Endothelial cell (in vitro differentiated cells): ENCODE data around the gene GAA. TPM values are rescaled to one million over a fixed set of nuclear protein-coding genes. Genes with fewer than 3 reads are reported as not detected.

ENCODE experiments used
- DNase-seq: peaks from one replicate; pipeline ENCODE4 v3.0.0; 2021; ENCODE audit warnings: low spot score
- H3K27ac Mint-ChIP-seq: one replicate; pipeline ENCODE4 v1.8.0; 2021; ENCODE audit warnings: mixed read lengths, inconsistent platforms; ENCODE audit not compliant: unreplicated experiment
- H3K27me3 Mint-ChIP-seq: one replicate; pipeline ENCODE4 v1.8.0; 2021; ENCODE audit warnings: mild to moderate bottlenecking, moderate library complexity, mixed read lengths, inconsistent platforms; ENCODE audit not compliant: unreplicated experiment
- H3K36me3 Mint-ChIP-seq: one replicate; pipeline ENCODE4 v1.8.0; 2021; ENCODE audit warnings: mild to moderate bottlenecking, low read depth, mixed read lengths, inconsistent platforms; ENCODE audit not compliant: unreplicated experiment
- H3K4me1 Mint-ChIP-seq: one replicate; pipeline ENCODE4 v1.8.0; 2021; ENCODE audit warnings: mild to moderate bottlenecking, mixed read lengths, inconsistent platforms; ENCODE audit not compliant: unreplicated experiment
- H3K4me3 Mint-ChIP-seq: one replicate; pipeline ENCODE4 v1.8.0; 2021; ENCODE audit warnings: mild to moderate bottlenecking, mixed read lengths, inconsistent platforms; ENCODE audit not compliant: unreplicated experiment
- H3K9me3 Mint-ChIP-seq: one replicate; pipeline ENCODE4 v1.8.0; 2021; ENCODE audit warnings: mixed read lengths, inconsistent platforms; ENCODE audit not compliant: unreplicated experiment
- CTCF ChIP-seq: fragments of 200-600 bp; sonication (generic); IDR thresholded peaks from one replicate; pipeline ENCODE4 v1.5.0; 2021; ENCODE audit warnings: antibody characterized with exemption; ENCODE audit not compliant: unreplicated experiment
- total RNA-seq: library from RNA; stranded (reverse); fragmentation: NEBNext Ultra II Directional; extraction: Animal tissue kit (Norgen Biotek cat#: 25700); gene quantifications from one replicate; pipeline ENCODE4 v1.2.1, GENCODE V29; 2021; ENCODE audit not compliant: unreplicated experiment

Gene GAA
- total RNA-seq, 1 donor from 2014 or later, result 93.0 TPM

GRCh38 chr17:80160536-80160935 is 59.2 kb downstream of the GAA start:
- no peak for DNase-seq
- no peak overlapping the region for H3K27ac Mint-ChIP-seq
- H3K27me3 Mint-ChIP-seq, result peaks cover 4% of the 10 kb centered on the region
- no peak overlapping the region for H3K4me3 Mint-ChIP-seq
- TF ChIP-seq CTCF, result no peak
- H3K36me3 Mint-ChIP-seq, result peaks cover 6% of the 10 kb centered on the region
- peaks cover 2% of the 10 kb centered on the region for H3K4me1 Mint-ChIP-seq
- H3K9me3 Mint-ChIP-seq, result no peaks in the 10 kb centered on the region

- TF ChIP-seq CTCF, result no peak
- Mint-ChIP-seq H3K4me3 (no peak overlapping the region), H3K27me3 (peaks cover 7% of the 10 kb centered on the region), H3K27ac (no peak overlapping the region), H3K9me3 (no peaks in the 10 kb centered on the region), H3K4me1 (peaks cover 2% of the 10 kb centered on the region), H3K36me3 (no peaks in the 10 kb centered on the region)
- no peak for DNase-seq
Measured at GRCh38 chr17:80163336-80163735, 62.0 kb downstream of the GAA start.

DNA sequence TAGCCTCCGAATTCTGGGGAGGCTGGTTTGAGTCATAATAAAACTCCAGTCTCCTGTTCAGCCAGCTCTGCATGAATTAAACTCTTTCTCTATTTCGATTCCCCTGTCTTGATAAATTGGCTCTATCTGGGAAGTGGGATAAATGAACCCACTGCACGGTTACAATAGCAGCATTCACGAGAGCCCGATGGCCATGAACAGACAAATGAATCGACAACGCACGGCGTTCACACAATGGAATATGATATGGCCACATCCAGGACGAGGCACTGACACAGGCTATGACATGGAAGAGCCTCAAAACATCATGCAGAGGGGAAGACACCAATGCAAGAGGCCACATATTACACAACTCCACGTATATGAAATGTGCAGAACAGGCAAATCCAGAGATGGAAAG is 62.8 kb downstream of the GAA start:
- peaks cover 3% of the 10 kb centered on the region for H3K36me3 Mint-ChIP-seq
- no peaks in the 10 kb centered on the region for H3K9me3 Mint-ChIP-seq
- TF ChIP-seq CTCF, result no peak
- H3K27me3 Mint-ChIP-seq, result peaks cover 7% of the 10 kb centered on the region
- no peak for DNase-seq
- peaks cover 2% of the 10 kb centered on the region for H3K4me1 Mint-ChIP-seq
- H3K4me3 Mint-ChIP-seq, result no peak overlapping the region
- H3K27ac Mint-ChIP-seq, result no peak overlapping the region

GRCh38 chr17:80166446-80166845 is 65.1 kb downstream of the GAA start:
- Mint-ChIP-seq H3K9me3 (no peaks in the 10 kb centered on the region), H3K27ac (no peak overlapping the region), H3K27me3 (peaks cover 10% of the 10 kb centered on the region), H3K4me1 (no peaks in the 10 kb centered on the region), H3K36me3 (peaks cover 6% of the 10 kb centered on the region), H3K4me3 (no peak overlapping the region)
- TF ChIP-seq CTCF, result no peak
- no peak for DNase-seq

- H3K27me3 Mint-ChIP-seq, result peaks cover 13% of the 10 kb centered on the region
- no peak for TF ChIP-seq CTCF
- peaks cover 6% of the 10 kb centered on the region for H3K36me3 Mint-ChIP-seq
- H3K4me3 Mint-ChIP-seq, result no peak overlapping the region
- H3K4me1 Mint-ChIP-seq, result no peaks in the 10 kb centered on the region
- H3K27ac Mint-ChIP-seq, result no peak overlapping the region
- H3K9me3 Mint-ChIP-seq, result no peaks in the 10 kb centered on the region
- no peak for DNase-seq
Measured at GRCh38 chr17:80168371-80168770, 67.0 kb downstream of the GAA start.
